Omental fat pad (tissue), 4 donors: ENCODE data around the gene KLHDC9. TPM values are rescaled to one million over a fixed set of nuclear protein-coding genes. Genes with fewer than 3 reads are reported as not detected.

Experiments used
- ATAC-seq: fragments of 150-250 bp; one replicate; pipeline ENCODE4 v1.9.1; 2016; ENCODE audit warnings: mild to moderate bottlenecking, moderate library complexity; ENCODE audit not compliant: low FRiP score
- DNase-seq: peaks from one replicate; pipeline ENCODE4 v3.0.0-alpha.2; 2019; ENCODE audit warnings: low spot score
- CTCF ChIP-seq, 3 donors: fragments of 450-650 bp; IDR thresholded peaks; one replicate each; pipeline ENCODE4 v1.5.1; 2016 to 2017; ENCODE audit warnings: antibody characterized with exemption in 3 of 3, mild to moderate bottlenecking in 3 of 3, moderate library complexity in 2 of 3
- small RNA-seq: library from RNA; depleted of rRNA; stranded (forward); fragments of <200 nt; gene quantifications from one replicate; pipeline ENCODE3, GENCODE V24; 2016
- total RNA-seq, 4 donors: library from RNA; depleted of rRNA; stranded (reverse); fragments of >200 nt; gene quantifications; one replicate each; pipeline ENCODE4 v1.1.0, GENCODE V29; 2016

Gene KLHDC9
- total RNA-seq, 4 donors from 2014 or later: 0.60 to 2.2 (median 1.5) TPM; not detected in 1

GRCh38 chr1:161140755-161141400 is 42.7 kb downstream of the KLHDC9 start:
- no peak for ATAC-seq
- TF ChIP-seq CTCF (IDR thresholded peaks at IDR 0.05): no peak
- no peak for DNase-seq

- no peak for TF ChIP-seq CTCF (IDR thresholded peaks at IDR 0.05)
- DNase-seq: no peak
- ATAC-seq: no peak
These were observed 47.7 kb downstream of the KLHDC9 start for GRCh38 chr1:161145832-161146231.

Small RNA genes within 50 kb of the gene (small RNA-seq; reads per million reads assigned to genes)
- gene RF01225: not detected

Other genes starting within 250 kb of the KLHDC9 start
- gene CD244, start 235.5 kb upstream of the KLHDC9 start, total RNA-seq: 10 to 100 TPM in 1 of 4 donors, 1 to 10 TPM in 1, under 1 TPM in 2; 0.84 to 10.3 (median 3.0) TPM
- 1,000 to 10,000 TPM in 3 of 4 donors, 100 to 1,000 TPM in 1; 105 to 7,953 (median 2,405) TPM for gene ITLN1, start 213.2 kb upstream of the KLHDC9 start, total RNA-seq
- gene ITLN2, start 143.6 kb upstream of the KLHDC9 start, total RNA-seq: 10 to 100 TPM in 2 of 4 donors, 1 to 10 TPM in 1, not detected in 1; 6.4 to 58.9 (median 30.3) TPM
- 10 to 100 TPM; 31.7 to 52.8 (median 44.4) TPM for gene F11R, start 77.2 kb upstream of the KLHDC9 start, total RNA-seq
- gene TSTD1, start 59.4 kb upstream of the KLHDC9 start, total RNA-seq: 10 to 100 TPM; 26.0 to 43.1 (median 30.5) TPM
- 10 to 100 TPM; 44.8 to 87.5 (median 61.4) TPM for gene USF1, start 52.4 kb upstream of the KLHDC9 start, total RNA-seq
- gene ARHGAP30, start 28.5 kb upstream of the KLHDC9 start, total RNA-seq: 10 to 100 TPM in 3 of 4 donors, 1 to 10 TPM in 1; 9.8 to 32.3 (median 24.7) TPM
- under 1 TPM in 1 of 4 donors, not detected in 3; 0.72 TPM for gene NECTIN4, start 8.8 kb upstream of the KLHDC9 start, total RNA-seq
- 10 to 100 TPM; 30.6 to 90.1 (median 50.0) TPM for gene PFDN2, start 19.7 kb downstream of the KLHDC9 start, total RNA-seq
- 100 to 1,000 TPM in 1 of 4 donors, 10 to 100 TPM in 3; 28.1 to 122 (median 33.4) TPM for gene NIT1, start 19.7 kb downstream of the KLHDC9 start, total RNA-seq
- 10 to 100 TPM; 32.0 to 54.8 (median 43.1) TPM for gene DEDD, start 34.3 kb downstream of the KLHDC9 start, total RNA-seq
- gene UFC1, start 55.6 kb downstream of the KLHDC9 start, total RNA-seq: 10 to 100 TPM; 73.6 to 96.7 (median 78.4) TPM
- gene USP21, start 61.1 kb downstream of the KLHDC9 start, total RNA-seq: 10 to 100 TPM in 3 of 4 donors, 1 to 10 TPM in 1; 7.8 to 19.5 (median 12.7) TPM
- gene PPOX, start 68.1 kb downstream of the KLHDC9 start, total RNA-seq: 10 to 100 TPM; 12.5 to 28.4 (median 13.8) TPM
- gene B4GALT3, start 79.1 kb downstream of the KLHDC9 start, total RNA-seq: 10 to 100 TPM; 20.6 to 50.7 (median 37.1) TPM
- gene ADAMTS4, start 100.7 kb downstream of the KLHDC9 start, total RNA-seq: 100 to 1,000 TPM in 2 of 4 donors, 10 to 100 TPM in 2; 38.5 to 238 (median 121) TPM
- 100 to 1,000 TPM in 3 of 4 donors, 10 to 100 TPM in 1; 89.4 to 136 (median 122) TPM for gene NDUFS2, start 104.0 kb downstream of the KLHDC9 start, total RNA-seq
- gene FCER1G, start 116.9 kb downstream of the KLHDC9 start, total RNA-seq: 100 to 1,000 TPM in 3 of 4 donors, 10 to 100 TPM in 1; 96.3 to 346 (median 179) TPM
- not detected for gene APOA2, start 125.3 kb downstream of the KLHDC9 start, total RNA-seq
- gene TOMM40L, start 127.7 kb downstream of the KLHDC9 start, total RNA-seq: 10 to 100 TPM in 3 of 4 donors, 1 to 10 TPM in 1; 9.6 to 15.4 (median 13.4) TPM
- not detected for gene NR1I3, start 139.8 kb downstream of the KLHDC9 start, total RNA-seq
- gene PCP4L1, start 160.4 kb downstream of the KLHDC9 start, total RNA-seq: under 1 TPM in 2 of 4 donors, not detected in 2; 0.56 to 0.63 TPM
- 1 to 10 TPM; 1.8 to 9.0 (median 4.2) TPM for gene MPZ, start 211.6 kb downstream of the KLHDC9 start, total RNA-seq
- 10 to 100 TPM; 22.9 to 66.3 (median 49.3) TPM for gene SDHC, start 216.0 kb downstream of the KLHDC9 start, total RNA-seq